Stimulated activated naive CD8-positive, alpha-beta T cell treated with anti-CD3 and anti-CD28 coated beads, Interleukin-15, Interleukin-2, amounts not matched to agents 100 ng/mL and 50 ng/mL, for 24 hours (primary cell): Measurements from ENCODE around the gene C10orf90.

Experiments
- H3K27ac Mint-ChIP-seq: one replicate; pipeline ENCODE4 v1.8.0; 2021; ENCODE audit warnings: mild to moderate bottlenecking, mixed read lengths
- H3K27me3 Mint-ChIP-seq: one replicate; pipeline ENCODE4 v1.8.0; 2021; ENCODE audit warnings: mixed read lengths
- H3K36me3 Mint-ChIP-seq: one replicate; pipeline ENCODE4 v1.8.0; 2021; ENCODE audit warnings: low read depth, mixed read lengths
- H3K4me1 Mint-ChIP-seq: one replicate; pipeline ENCODE4 v1.8.0; 2021; ENCODE audit warnings: low read depth, mixed read lengths
- H3K4me3 Mint-ChIP-seq: one replicate; pipeline ENCODE4 v1.8.0; 2021; ENCODE audit warnings: mild to moderate bottlenecking, mixed read lengths
- H3K9me3 Mint-ChIP-seq: one replicate; pipeline ENCODE4 v1.8.0; 2021; ENCODE audit warnings: mixed read lengths

The C10orf90 gene

DNA sequence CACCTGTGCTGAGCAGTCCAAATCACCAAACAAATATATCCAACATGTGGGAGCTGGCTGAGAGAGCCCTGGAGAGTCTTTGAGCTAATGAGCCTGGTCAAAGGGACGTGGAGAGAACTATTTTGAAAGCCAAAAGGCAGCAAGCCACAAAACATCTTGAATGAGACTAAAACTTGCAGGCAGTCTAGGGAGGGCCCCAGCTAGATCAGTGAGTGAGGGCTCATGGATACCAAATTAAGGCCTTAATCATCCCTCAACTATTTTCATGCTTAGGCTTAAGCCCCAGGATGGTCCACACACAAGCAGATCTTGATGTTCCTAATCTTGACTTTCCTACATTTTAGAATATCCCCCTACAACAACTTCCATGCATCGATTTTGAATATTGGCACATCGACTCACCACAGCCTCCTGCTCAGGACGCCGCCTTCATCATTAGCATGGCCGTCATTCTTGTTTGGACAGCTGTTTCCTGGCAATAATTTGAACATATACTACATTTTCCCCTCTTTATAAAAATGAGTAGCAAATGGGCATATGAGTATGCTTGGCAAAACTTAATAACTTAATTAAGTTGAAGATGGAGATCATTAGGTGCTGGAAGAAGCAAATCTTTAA lies 195.3 kb downstream of the C10orf90 start:
- no peak overlapping the region for H3K27ac Mint-ChIP-seq
- H3K4me3 Mint-ChIP-seq = no peak overlapping the region
- H3K27me3 Mint-ChIP-seq = peaks cover under 1% of the 10 kb centered on the region
- peaks cover under 1% of the 10 kb centered on the region for H3K4me1 Mint-ChIP-seq
- no peaks in the 10 kb centered on the region for H3K36me3 Mint-ChIP-seq
- peaks cover under 1% of the 10 kb centered on the region for H3K9me3 Mint-ChIP-seq

DNA sequence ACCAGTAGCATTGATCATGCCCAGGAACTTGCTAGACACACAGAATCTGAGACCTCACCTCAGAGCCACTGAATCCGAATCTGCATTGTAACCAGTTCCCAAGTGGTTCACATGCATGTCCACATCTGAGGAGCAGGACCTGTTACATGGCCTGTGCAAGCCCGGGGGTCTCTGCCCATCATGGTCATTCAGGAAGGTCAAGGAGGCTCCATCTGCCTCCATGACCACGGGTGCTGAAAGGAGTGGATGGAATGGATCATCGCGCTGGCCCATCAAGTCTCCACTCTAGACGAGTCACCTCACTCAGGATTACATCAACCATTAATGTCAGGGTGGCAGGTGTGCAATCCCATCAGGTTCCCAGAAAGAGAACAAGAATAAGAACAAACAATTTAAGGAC lies 196.5 kb downstream of the C10orf90 start:
- Mint-ChIP-seq H3K4me3 (no peak overlapping the region), H3K27me3 (peaks cover 7% of the 10 kb centered on the region), H3K27ac (no peak overlapping the region)

GRCh38 chr10:126470991-126471390 lies 199.5 kb downstream of the C10orf90 start:
- H3K4me3 Mint-ChIP-seq = no peak overlapping the region
- H3K27ac Mint-ChIP-seq = no peak overlapping the region
- peaks cover 3% of the 10 kb centered on the region for H3K9me3 Mint-ChIP-seq
- H3K4me1 Mint-ChIP-seq = peaks cover 11% of the 10 kb centered on the region
- H3K27me3 Mint-ChIP-seq = peaks cover 7% of the 10 kb centered on the region
- H3K36me3 Mint-ChIP-seq = no peaks in the 10 kb centered on the region

More for the DNA sequence above, 196.5 kb downstream of the C10orf90 start:
- Mint-ChIP-seq H3K9me3 (peaks cover 3% of the 10 kb centered on the region), H3K4me1 (peaks cover 11% of the 10 kb centered on the region), H3K36me3 (no peaks in the 10 kb centered on the region)

- Mint-ChIP-seq H3K27me3 (peaks cover 7% of the 10 kb centered on the region), H3K27ac (no peak overlapping the region), H3K4me1 (peaks cover 11% of the 10 kb centered on the region), H3K9me3 (peaks cover 3% of the 10 kb centered on the region), H3K36me3 (no peaks in the 10 kb centered on the region), H3K4me3 (no peak overlapping the region)
These were observed 200.8 kb downstream of the C10orf90 start for GRCh38 chr10:126469692-126470091.

GRCh38 chr10:126468876-126469643 lies 201.4 kb downstream of the C10orf90 start:
- H3K4me1 Mint-ChIP-seq = peaks cover 11% of the 10 kb centered on the region
- peaks cover 3% of the 10 kb centered on the region for H3K9me3 Mint-ChIP-seq
- no peaks in the 10 kb centered on the region for H3K36me3 Mint-ChIP-seq
- H3K4me3 Mint-ChIP-seq = no peak overlapping the region
- no peak overlapping the region for H3K27ac Mint-ChIP-seq
- H3K27me3 Mint-ChIP-seq = peaks cover 7% of the 10 kb centered on the region

GRCh38 chr10:126468467-126468866 lies 202.0 kb downstream of the C10orf90 start:
- Mint-ChIP-seq H3K36me3 (no peaks in the 10 kb centered on the region), H3K27ac (no peak overlapping the region), H3K9me3 (peaks cover 3% of the 10 kb centered on the region), H3K4me3 (no peak overlapping the region), H3K27me3 (peaks cover 7% of the 10 kb centered on the region), H3K4me1 (peaks cover 11% of the 10 kb centered on the region)

DNA sequence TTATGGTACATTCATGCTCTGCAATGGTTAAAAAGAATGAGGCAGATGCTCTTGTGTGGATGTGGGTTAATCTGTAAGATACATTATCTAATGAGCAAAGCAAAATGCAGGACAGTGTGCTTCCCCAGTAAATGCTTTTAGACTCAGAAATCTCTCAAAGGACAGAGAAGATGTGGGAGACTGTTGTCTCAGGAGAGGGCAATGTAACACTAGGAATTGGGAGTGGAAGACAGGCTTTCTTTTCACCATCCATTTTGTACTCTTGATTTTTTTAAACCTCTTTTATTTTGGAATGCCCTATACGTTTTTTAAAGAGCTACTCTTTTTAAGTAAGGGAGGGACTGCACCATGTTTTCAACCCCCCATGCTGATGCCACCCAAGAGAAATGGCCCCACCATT lies 204.7 kb downstream of the C10orf90 start:
- Mint-ChIP-seq H3K4me3 (no peak overlapping the region), H3K27ac (no peak overlapping the region), H3K4me1 (peaks cover 11% of the 10 kb centered on the region), H3K36me3 (no peaks in the 10 kb centered on the region), H3K27me3 (peaks cover 12% of the 10 kb centered on the region), H3K9me3 (peaks cover 13% of the 10 kb centered on the region)

DNA sequence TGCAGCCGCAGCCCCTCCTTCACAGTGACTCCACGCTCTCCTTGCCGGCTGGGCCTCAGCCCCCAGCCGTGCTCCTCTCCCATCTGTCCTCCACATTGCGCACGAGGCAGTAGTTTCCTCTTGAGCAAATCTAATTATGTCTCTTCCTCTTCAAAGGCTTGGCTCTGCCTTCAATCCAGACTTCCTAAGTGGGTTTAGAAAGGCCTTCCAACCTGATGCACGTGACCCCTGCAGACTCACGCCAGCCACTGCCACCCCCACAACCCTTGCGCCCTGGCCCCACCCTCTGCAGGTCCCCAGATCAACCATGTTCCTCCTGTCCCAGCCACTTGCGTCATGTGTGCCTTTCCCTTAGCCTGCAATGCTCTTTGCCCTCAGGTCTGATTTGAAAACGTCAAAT lies 207.2 kb downstream of the C10orf90 start:
- H3K27me3 Mint-ChIP-seq = peaks cover 6% of the 10 kb centered on the region
- no peaks in the 10 kb centered on the region for H3K4me1 Mint-ChIP-seq
- peaks cover 10% of the 10 kb centered on the region for H3K9me3 Mint-ChIP-seq
- no peak overlapping the region for H3K4me3 Mint-ChIP-seq
- no peak overlapping the region for H3K27ac Mint-ChIP-seq
- H3K36me3 Mint-ChIP-seq = no peaks in the 10 kb centered on the region

GRCh38 chr10:126461289-126461940 lies 209.1 kb downstream of the C10orf90 start:
- H3K4me1 Mint-ChIP-seq = no peaks in the 10 kb centered on the region
- no peak overlapping the region for H3K4me3 Mint-ChIP-seq
- H3K9me3 Mint-ChIP-seq = peaks cover 10% of the 10 kb centered on the region
- no peaks in the 10 kb centered on the region for H3K36me3 Mint-ChIP-seq
- no peak overlapping the region for H3K27ac Mint-ChIP-seq
- H3K27me3 Mint-ChIP-seq = peaks cover 6% of the 10 kb centered on the region

- H3K27ac Mint-ChIP-seq = no peak overlapping the region
- no peaks in the 10 kb centered on the region for H3K36me3 Mint-ChIP-seq
- peaks cover 6% of the 10 kb centered on the region for H3K27me3 Mint-ChIP-seq
- no peak overlapping the region for H3K4me3 Mint-ChIP-seq
- H3K4me1 Mint-ChIP-seq = no peaks in the 10 kb centered on the region
- H3K9me3 Mint-ChIP-seq = peaks cover 10% of the 10 kb centered on the region
These were observed 210.5 kb downstream of the C10orf90 start for GRCh38 chr10:126459878-126460481.

DNA sequence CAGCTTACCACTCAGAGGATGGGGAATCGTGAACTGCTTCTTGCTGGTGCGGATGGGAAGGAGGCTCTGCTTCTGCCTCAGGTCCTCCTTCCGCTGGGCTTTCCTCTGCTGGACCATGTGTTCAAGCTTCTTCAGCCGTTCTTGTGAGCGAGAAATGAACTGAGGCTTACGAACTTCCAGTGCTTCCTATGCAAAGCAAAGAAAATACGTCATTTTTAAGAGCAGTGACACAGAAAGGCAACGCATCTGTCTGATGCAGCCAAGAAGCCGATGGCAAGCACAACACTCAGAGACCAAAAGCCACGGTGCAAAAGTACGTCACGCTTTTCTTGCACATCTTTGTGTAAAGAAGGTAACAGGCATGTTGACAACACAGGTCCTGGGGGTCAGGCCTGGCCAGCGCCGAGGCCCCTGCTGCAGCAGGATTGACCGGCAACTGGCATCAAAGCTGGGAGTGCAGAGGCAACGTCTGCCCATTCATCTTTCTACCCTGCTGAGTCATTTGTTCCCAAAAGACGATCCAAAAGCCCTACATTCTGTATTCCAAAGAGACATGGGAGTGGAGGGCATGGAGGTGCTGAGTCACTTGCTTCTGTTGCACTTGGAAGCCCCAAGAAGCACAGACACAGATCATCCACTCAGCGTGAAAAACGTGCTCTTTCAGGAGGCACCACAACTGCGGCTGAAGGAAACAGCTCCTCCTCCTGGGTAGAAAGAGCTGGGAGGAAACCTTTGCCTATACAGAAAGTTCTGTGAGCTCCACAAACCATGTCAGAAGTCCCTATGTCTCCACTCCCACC lies 211.3 kb downstream of the C10orf90 start:
- Mint-ChIP-seq H3K36me3 (no peaks in the 10 kb centered on the region), H3K4me3 (no peak overlapping the region), H3K4me1 (no peaks in the 10 kb centered on the region), H3K27me3 (peaks cover 6% of the 10 kb centered on the region), H3K27ac (no peak overlapping the region), H3K9me3 (peaks cover 10% of the 10 kb centered on the region)

- Mint-ChIP-seq H3K27me3 (peaks cover 5% of the 10 kb centered on the region), H3K4me1 (no peaks in the 10 kb centered on the region), H3K27ac (no peak overlapping the region), H3K36me3 (no peaks in the 10 kb centered on the region), H3K4me3 (no peak overlapping the region), H3K9me3 (peaks cover 9% of the 10 kb centered on the region)
These were observed 212.0 kb downstream of the C10orf90 start for GRCh38 chr10:126458466-126458865.

DNA sequence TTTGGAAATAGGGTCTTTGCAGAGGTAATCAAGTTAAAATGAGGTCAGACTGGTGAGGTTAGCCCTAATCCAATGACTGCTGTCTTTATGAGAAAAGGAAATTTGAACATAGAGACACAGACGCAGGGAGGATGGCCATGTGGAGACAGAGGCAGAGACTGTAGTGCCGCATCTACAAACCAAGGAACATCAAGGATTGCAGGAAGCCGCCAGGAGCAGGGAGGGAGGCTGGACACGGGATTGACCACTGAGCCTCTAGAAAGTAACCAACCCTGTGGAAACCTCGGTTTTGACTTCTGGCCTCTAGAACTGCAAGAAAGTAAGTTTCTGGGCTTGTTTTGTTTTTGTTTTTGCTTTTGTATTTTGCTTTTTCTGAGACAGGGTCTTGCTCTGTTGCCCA lies 213.9 kb downstream of the C10orf90 start:
- Mint-ChIP-seq H3K36me3 (no peaks in the 10 kb centered on the region), H3K27ac (no peak overlapping the region), H3K27me3 (no peaks in the 10 kb centered on the region), H3K4me1 (no peaks in the 10 kb centered on the region), H3K4me3 (no peak overlapping the region), H3K9me3 (peaks cover 4% of the 10 kb centered on the region)

DNA sequence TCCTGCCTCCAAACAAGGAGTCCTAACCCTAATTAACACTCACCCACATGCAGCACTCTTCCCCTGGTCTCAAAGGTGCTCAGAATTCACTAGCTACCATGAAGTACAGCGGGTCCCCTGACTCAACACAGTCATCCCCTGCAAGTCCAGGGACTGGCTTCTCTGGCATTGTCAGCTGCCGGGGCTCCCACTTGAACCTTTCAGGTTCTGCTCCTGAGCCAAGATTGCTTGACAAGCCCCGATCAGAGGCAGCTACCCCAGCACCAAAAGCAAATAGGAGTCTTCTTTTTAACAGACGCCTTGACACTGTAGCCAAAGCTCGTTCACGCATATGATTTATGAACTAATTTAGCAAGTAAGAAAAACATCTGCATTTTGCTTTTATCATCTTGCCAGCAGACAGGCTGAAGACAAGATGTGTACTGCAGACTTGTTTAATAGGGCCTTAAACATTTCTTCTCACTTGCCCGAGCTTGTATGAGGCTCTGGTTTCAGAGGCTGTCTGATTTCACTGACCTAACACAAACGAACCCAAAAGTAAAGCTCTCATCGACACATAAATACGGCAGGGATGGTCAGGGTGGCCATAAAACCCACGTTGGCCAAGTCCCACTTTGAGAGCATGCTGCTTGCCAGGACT lies 214.6 kb downstream of the C10orf90 start:
- Mint-ChIP-seq H3K27ac (no peak overlapping the region), H3K4me3 (no peak overlapping the region), H3K27me3 (no peaks in the 10 kb centered on the region), H3K36me3 (no peaks in the 10 kb centered on the region), H3K9me3 (peaks cover 4% of the 10 kb centered on the region), H3K4me1 (no peaks in the 10 kb centered on the region)
